Mammary epithelial cell (primary cell): Measurements from ENCODE around the gene GRHL3.

ENCODE experiments used
- CTCF ChIP-seq, 2 donors: IDR thresholded peaks in 1 of 2; conservative IDR thresholded peaks in 1 of 2; 2 replicates each; pipeline ENCODE4 v1.5.1; 2011 to 2012; ENCODE audit warnings: inconsistent platforms in 2 of 2, low read length in 2 of 2, mild to moderate bottlenecking in 2 of 2, control low read depth in 1 of 2, low read depth in 1 of 2; ENCODE audit not compliant: insufficient read depth in 1 of 2; ENCODE audit errors: extremely low read depth in 1 of 2
- EZH2 ChIP-seq: IDR thresholded peaks from 2 replicates; pipeline ENCODE4 v1.6.1; 2012; ENCODE audit warnings: low read length, inconsistent platforms, borderline replicate concordance

- no peak for TF ChIP-seq CTCF (conservative IDR thresholded peaks at IDR 0.05 in 1 of 2, IDR thresholded peaks at IDR 0.05 in 1 of 2; ENCODE audit: extremely low read depth in 1 of 2, insufficient read depth in 1 of 2, low read depth in 1 of 2, low read length in 2 of 2)
- no peak for TF ChIP-seq EZH2
Observed at GRCh38 chr1:24392604-24392946, 73.4 kb downstream of the GRHL3 start.
